ENCODE results near the gene CPN2. TPM values are rescaled to one million over a fixed set of nuclear protein-coding genes. Genes with fewer than 3 reads are reported as not detected.

Gene CPN2
- total and polyA plus RNA-seq, 2 donors (not counting 3 experiments of a cell fraction or from before 2014, with no cell fraction given): not detected

DNA sequence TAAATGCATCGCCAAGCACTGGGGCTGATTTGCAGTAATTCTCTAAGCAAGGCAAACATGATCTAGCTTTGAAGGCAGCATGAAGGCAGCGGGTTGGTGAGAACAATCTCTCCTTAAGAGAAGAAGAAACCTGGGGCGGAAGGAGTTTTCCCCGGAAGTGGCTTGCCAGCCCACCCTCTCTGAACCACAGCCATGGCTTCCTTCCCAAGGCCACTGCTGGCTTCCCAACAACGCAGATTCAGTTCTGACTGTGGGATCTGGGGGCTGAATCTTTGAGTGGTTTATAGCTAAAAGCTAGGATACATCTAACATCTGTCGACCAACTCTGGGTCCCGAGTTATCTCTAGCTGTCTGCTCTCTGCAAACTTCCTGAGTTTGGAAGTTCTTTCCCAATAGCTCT, 4.3 kb upstream of the CPN2 start:
- Histone ChIP-seq H3K4me3 (replicated peaks in 1 of 3; ENCODE audit: insufficient read depth in 1 of 3, low read depth in 1 of 3, low read length in 3 of 3) (no peak overlapping the region), H2AFZ (ENCODE audit: low read depth, low read length) (no peak overlapping the region), H3K9me1 (replicated peaks; ENCODE audit: control insufficient read depth, extremely low read depth, insufficient read depth, low read length) (no peaks in the 10 kb centered on the region), H3K27ac (ENCODE audit: insufficient read depth, low read depth, low read length) (no peak overlapping the region), H3K36me3 (ENCODE audit: control insufficient read depth in 2 of 2, extremely low read depth in 1 of 2, insufficient read depth in 2 of 2, low read length in 2 of 2) (no peaks in the 10 kb centered on the region), H3K4me1 (ENCODE audit: control insufficient read depth, extremely low read depth, insufficient read depth, low read length) (no peaks in the 10 kb centered on the region), H3K79me2 (ENCODE audit: control insufficient read depth, insufficient read depth, low read length) (no peaks in the 10 kb centered on the region), H3K9me3 (replicated peaks; ENCODE audit: control insufficient read depth, insufficient read depth, low read length) (no peaks in the 10 kb centered on the region), H3K9ac (replicated peaks; ENCODE audit: extremely low read depth, insufficient read depth, low read length) (no peak overlapping the region), H4K20me1 (replicated peaks; ENCODE audit: control insufficient read depth, extremely low read depth, insufficient read depth, low read length) (no peaks in the 10 kb centered on the region), H3K4me2 (ENCODE audit: insufficient read depth, low read length) (no peak overlapping the region), H3K27me3 (ENCODE audit: control insufficient read depth in 2 of 2, insufficient read depth in 2 of 2, low read length in 2 of 2) (peaks cover 0 to 8% of the 10 kb centered on the region in 2 experiments)
- ChIA-PET POLR2A (no interaction called here), CTCF (interaction anchor here (1.2 to 4.4 kb wide), 4 partner anchors 9 to 22 kb away, joined by 3 to 32 read pairs (median 6); no protein-coding TSS in a partner anchor)
- FAIRE-seq (no peak), DNase-seq (ENCODE audit: low read depth, low spot score) (no peak)
- BruUV-seq (replicated peaks): no TSS peak
- dilution Hi-C loops (cut with MboI; ENCODE audit: extremely low pct_ligation_motif_present, low sequenced_read_pairs): no loop called here
- TF ChIP-seq FOS (IDR thresholded peaks at IDR 0.05; ENCODE audit: borderline replicate concordance, insufficient read depth, low read length): no peak
- no peak for TF ChIP-seq MAX (IDR thresholded peaks at IDR 0.05; ENCODE audit: insufficient read depth, insufficient read length)
- TF ChIP-seq MYC (IDR thresholded peaks at IDR 0.05; ENCODE audit: low read depth, low read length): no peak
- TF ChIP-seq, protein P1, sequence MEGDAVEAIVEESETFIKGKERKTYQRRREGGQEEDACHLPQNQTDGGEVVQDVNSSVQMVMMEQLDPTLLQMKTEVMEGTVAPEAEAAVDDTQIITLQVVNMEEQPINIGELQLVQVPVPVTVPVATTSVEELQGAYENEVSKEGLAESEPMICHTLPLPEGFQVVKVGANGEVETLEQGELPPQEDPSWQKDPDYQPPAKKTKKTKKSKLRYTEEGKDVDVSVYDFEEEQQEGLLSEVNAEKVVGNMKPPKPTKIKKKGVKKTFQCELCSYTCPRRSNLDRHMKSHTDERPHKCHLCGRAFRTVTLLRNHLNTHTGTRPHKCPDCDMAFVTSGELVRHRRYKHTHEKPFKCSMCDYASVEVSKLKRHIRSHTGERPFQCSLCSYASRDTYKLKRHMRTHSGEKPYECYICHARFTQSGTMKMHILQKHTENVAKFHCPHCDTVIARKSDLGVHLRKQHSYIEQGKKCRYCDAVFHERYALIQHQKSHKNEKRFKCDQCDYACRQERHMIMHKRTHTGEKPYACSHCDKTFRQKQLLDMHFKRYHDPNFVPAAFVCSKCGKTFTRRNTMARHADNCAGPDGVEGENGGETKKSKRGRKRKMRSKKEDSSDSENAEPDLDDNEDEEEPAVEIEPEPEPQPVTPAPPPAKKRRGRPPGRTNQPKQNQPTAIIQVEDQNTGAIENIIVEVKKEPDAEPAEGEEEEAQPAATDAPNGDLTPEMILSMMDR (IDR thresholded peaks at IDR 0.05; ENCODE audit: extremely low read depth in 1 of 2, insufficient read depth in 1 of 2, low read depth in 1 of 2, low read length in 2 of 2): no peak
- no peak for TF ChIP-seq JUN (IDR thresholded peaks at IDR 0.05; ENCODE audit: borderline replicate concordance, insufficient read depth, insufficient read length, low read depth)
- intact Hi-C loops (cut with micrococcal nuclease): no loop called here

DNA sequence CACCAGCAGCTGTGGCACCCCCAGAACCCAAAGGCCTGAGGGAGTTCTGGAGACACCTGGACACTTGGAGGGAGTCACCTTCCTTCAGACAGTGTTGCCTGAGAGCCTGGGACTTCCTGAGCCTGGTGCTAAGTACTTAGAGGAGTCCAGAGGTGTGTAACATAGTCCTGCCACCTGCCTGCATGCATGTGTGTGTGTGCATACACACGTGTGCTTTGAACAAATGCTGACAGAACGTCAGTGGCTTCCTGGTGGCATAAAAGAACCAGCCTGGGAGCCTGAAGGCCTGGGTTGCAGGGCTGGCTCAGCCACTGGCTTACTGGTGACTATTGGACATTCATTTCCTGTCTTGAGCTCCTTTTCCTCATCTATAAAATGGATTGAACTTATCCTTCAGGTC, 3.2 kb upstream of the CPN2 start:
- TF ChIP-seq, protein P1 (IDR thresholded peaks at IDR 0.05; ENCODE audit: extremely low read depth in 1 of 2, insufficient read depth in 1 of 2, low read depth in 1 of 2, low read length in 2 of 2): no peak
- no peak for TF ChIP-seq FOS (IDR thresholded peaks at IDR 0.05; ENCODE audit: borderline replicate concordance, insufficient read depth, low read length)
- no peak for TF ChIP-seq POLR2A (IDR thresholded peaks at IDR 0.05; ENCODE audit: low read depth, low read length)
- no peak for TF ChIP-seq EZH2 (IDR thresholded peaks at IDR 0.05; ENCODE audit: borderline replicate concordance, low read depth, low read length, severe bottlenecking)
- TF ChIP-seq POLR2AphosphoS5 (IDR thresholded peaks at IDR 0.05; ENCODE audit: insufficient read depth, low read depth, low read length): no peak
- TF ChIP-seq MYC (IDR thresholded peaks at IDR 0.05; ENCODE audit: low read depth, low read length): no peak
- TF ChIP-seq MAX (IDR thresholded peaks at IDR 0.05; ENCODE audit: insufficient read depth, insufficient read length): no peak
- no peak for TF ChIP-seq GATA2 (IDR thresholded peaks at IDR 0.05; ENCODE audit: insufficient read depth, insufficient read length, low read depth, low read length)
- TF ChIP-seq JUN (IDR thresholded peaks at IDR 0.05; ENCODE audit: borderline replicate concordance, insufficient read depth, insufficient read length, low read depth): no peak
- Histone ChIP-seq H3K27ac (ENCODE audit: insufficient read depth, low read depth, low read length) (no peak overlapping the region), H4K20me1 (replicated peaks; ENCODE audit: control insufficient read depth, extremely low read depth, insufficient read depth, low read length) (no peaks in the 10 kb centered on the region), H3K9me1 (replicated peaks; ENCODE audit: control insufficient read depth, extremely low read depth, insufficient read depth, low read length) (no peaks in the 10 kb centered on the region), H3K9ac (replicated peaks; ENCODE audit: extremely low read depth, insufficient read depth, low read length) (no peak overlapping the region), H3K36me3 (ENCODE audit: control insufficient read depth in 2 of 2, extremely low read depth in 1 of 2, insufficient read depth in 2 of 2, low read length in 2 of 2) (no peaks in the 10 kb centered on the region), H3K27me3 (ENCODE audit: control insufficient read depth in 2 of 2, insufficient read depth in 2 of 2, low read length in 2 of 2) (peaks cover 0 to 4% of the 10 kb centered on the region in 2 experiments), H3K4me3 (replicated peaks in 1 of 3; ENCODE audit: insufficient read depth in 1 of 3, low read depth in 1 of 3, low read length in 3 of 3) (no peak overlapping the region), H3K4me1 (ENCODE audit: control insufficient read depth, extremely low read depth, insufficient read depth, low read length) (no peaks in the 10 kb centered on the region), H2AFZ (ENCODE audit: low read depth, low read length) (no peak overlapping the region), H3K9me3 (replicated peaks; ENCODE audit: control insufficient read depth, insufficient read depth, low read length) (no peaks in the 10 kb centered on the region), H3K4me2 (ENCODE audit: insufficient read depth, low read length) (no peak overlapping the region), H3K79me2 (ENCODE audit: control insufficient read depth, insufficient read depth, low read length) (no peaks in the 10 kb centered on the region)
- BruUV-seq (replicated peaks): no TSS peak
- dilution Hi-C loops (cut with MboI; ENCODE audit: extremely low pct_ligation_motif_present, low sequenced_read_pairs) (no loop called here), intact Hi-C loops (cut with micrococcal nuclease) (no loop called here)
- DNase-seq (ENCODE audit: low read depth, low spot score) (no peak), FAIRE-seq (no peak)
- CTCF ChIA-PET: interaction anchor here (4.4 kb wide), 1 partner anchor 11 kb away, joined by 32 read pairs; no protein-coding TSS in a partner anchor
- POLR2A ChIA-PET: no interaction called here

Measured in endothelial cell of umbilical vein (primary cell).